Central memory CD4-positive, alpha-beta T cell (primary cell): Measurements from ENCODE around the gene RERE.

ENCODE experiments used
- DNase-seq: peaks from one replicate; pipeline ENCODE4 v3.0.0; 2022

Gene RERE

GRCh38 chr1:8497210-8497819 is 320.1 kb downstream of the RERE start:
- DNase-seq = no peak

GRCh38 chr1:8496473-8496872 is 321.0 kb downstream of the RERE start:
- no peak for DNase-seq

- no peak for DNase-seq
Observed at GRCh38 chr1:8495928-8496401, 321.5 kb downstream of the RERE start.

- DNase-seq = no peak
Observed at GRCh38 chr1:8494681-8495080, 322.8 kb downstream of the RERE start.

GRCh38 chr1:8493916-8494540 is 323.4 kb downstream of the RERE start:
- DNase-seq = no peak

- DNase-seq = no peak
Observed at GRCh38 chr1:8487249-8487648, 330.2 kb downstream of the RERE start.

GRCh38 chr1:8486047-8486446 is 331.4 kb downstream of the RERE start:
- DNase-seq = no peak

- no peak for DNase-seq
Observed at GRCh38 chr1:8483586-8483985, 333.9 kb downstream of the RERE start.

GRCh38 chr1:8482979-8483381 is 334.5 kb downstream of the RERE start:
- DNase-seq = no peak

- no peak for DNase-seq
Observed at GRCh38 chr1:8481650-8482380, 335.6 kb downstream of the RERE start.

GRCh38 chr1:8478566-8478965 is 338.9 kb downstream of the RERE start:
- DNase-seq = no peak

- DNase-seq = no peak
Observed at GRCh38 chr1:8477983-8478362, 339.5 kb downstream of the RERE start.

GRCh38 chr1:8477166-8477982 is 340.1 kb downstream of the RERE start:
- DNase-seq = no peak

GRCh38 chr1:8476006-8476405 is 341.4 kb downstream of the RERE start:
- DNase-seq = no peak

GRCh38 chr1:8474369-8474768 is 343.1 kb downstream of the RERE start:
- no peak for DNase-seq

- no peak for DNase-seq
Observed at GRCh38 chr1:8473891-8474300, 343.5 kb downstream of the RERE start.

GRCh38 chr1:8473121-8473875 is 344.1 kb downstream of the RERE start:
- no peak for DNase-seq

GRCh38 chr1:8472668-8473067 is 344.8 kb downstream of the RERE start:
- peak; percentile 32 for DNase-seq

GRCh38 chr1:8471451-8471850 is 346.0 kb downstream of the RERE start:
- no peak for DNase-seq

- DNase-seq = no peak
Observed at GRCh38 chr1:8468751-8469150, 348.7 kb downstream of the RERE start.

- DNase-seq = no peak
Observed at GRCh38 chr1:8467308-8467707, 350.1 kb downstream of the RERE start.

GRCh38 chr1:8465692-8466091 is 351.7 kb downstream of the RERE start:
- no peak for DNase-seq
